ENCODE data around the gene SLC15A2.
"Not testable (repeated sequence)": the region's sequence is repeated elsewhere in the genome, so short reads cannot be mapped to it uniquely, and the experiment has no call there.

SLC15A2 gene, protein sequence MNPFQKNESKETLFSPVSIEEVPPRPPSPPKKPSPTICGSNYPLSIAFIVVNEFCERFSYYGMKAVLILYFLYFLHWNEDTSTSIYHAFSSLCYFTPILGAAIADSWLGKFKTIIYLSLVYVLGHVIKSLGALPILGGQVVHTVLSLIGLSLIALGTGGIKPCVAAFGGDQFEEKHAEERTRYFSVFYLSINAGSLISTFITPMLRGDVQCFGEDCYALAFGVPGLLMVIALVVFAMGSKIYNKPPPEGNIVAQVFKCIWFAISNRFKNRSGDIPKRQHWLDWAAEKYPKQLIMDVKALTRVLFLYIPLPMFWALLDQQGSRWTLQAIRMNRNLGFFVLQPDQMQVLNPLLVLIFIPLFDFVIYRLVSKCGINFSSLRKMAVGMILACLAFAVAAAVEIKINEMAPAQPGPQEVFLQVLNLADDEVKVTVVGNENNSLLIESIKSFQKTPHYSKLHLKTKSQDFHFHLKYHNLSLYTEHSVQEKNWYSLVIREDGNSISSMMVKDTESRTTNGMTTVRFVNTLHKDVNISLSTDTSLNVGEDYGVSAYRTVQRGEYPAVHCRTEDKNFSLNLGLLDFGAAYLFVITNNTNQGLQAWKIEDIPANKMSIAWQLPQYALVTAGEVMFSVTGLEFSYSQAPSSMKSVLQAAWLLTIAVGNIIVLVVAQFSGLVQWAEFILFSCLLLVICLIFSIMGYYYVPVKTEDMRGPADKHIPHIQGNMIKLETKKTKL

DNA sequence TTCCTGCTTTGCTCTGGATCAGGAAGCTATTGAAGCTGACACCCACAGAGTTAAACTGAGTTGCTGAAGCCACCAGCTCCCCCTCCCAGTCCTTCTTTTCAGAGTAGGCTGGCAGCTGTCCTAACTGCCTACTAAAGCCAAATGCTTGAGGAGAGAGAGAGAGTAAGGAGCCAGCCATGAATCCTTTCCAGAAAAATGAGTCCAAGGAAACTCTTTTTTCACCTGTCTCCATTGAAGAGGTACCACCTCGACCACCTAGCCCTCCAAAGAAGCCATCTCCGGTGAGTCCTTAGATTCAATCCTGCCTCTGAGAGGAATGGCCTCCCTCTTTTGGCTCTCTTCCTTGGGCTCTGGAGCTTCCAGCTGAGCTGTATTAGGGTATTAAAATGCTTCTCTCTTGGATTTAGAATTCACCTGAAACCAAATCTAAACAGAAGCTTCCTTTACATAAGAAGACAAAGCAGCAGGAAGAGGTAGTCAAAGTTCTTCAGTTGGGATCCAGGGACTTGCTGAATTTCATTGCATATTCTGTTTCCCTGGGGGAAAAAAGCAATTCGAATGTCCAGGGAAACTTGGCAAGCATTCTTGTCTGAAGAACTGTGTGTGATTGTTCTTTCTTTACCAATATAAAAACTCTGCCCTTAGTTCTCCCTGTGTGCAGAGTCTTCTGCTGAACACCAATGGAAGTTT lies at the start of gene SLC15A2:
Gene SLC15A2 (plus strand): TSS at position 101 of the 690 bp plus-strand sequence. CDS start 76 bp downstream, at position 177.
- no peak for DNase-seq (ENCODE audit: low read depth)

DNA sequence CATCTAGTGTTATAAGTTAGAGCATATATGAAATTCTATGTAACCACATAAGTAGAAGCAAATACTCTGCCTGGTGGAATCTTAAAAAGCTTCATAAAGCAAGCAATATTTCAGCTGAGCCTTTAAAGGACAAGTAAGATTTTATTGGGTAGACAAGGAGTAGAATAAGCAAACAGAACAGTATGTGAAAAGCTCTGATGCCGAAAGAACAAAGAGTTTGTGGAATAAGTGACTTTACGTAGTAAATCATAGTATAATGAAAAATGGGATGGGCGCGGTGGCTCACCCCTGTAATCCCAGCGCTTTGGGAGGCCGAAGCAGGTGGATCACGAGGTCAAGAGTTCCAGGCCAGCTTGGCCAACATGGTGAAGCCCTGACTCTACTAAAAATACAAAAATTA lies 49.3 kb upstream of the SLC15A2 start:
- DNase-seq (ENCODE audit: low read depth), result no peak

DNA sequence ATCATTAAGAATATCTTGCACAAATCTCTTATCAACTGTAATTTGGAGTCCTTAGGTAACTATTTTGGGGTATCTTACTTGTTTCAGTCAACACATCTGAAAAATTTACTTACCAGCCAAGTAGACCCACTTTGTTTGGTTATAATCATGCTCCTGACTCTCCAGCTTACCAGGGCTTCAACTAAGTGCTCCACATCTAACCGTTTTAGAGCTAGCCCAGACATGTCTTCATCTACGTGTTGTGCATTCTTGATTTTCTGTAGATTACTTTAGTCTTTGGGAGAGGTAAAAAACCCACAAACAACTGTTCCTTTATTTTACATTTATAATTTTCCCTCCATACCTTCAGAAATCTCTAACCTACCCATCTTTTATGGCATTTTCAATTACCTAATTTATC lies 41.9 kb upstream of the SLC15A2 start:
- DNase-seq (ENCODE audit: low read depth), result no peak

DNA sequence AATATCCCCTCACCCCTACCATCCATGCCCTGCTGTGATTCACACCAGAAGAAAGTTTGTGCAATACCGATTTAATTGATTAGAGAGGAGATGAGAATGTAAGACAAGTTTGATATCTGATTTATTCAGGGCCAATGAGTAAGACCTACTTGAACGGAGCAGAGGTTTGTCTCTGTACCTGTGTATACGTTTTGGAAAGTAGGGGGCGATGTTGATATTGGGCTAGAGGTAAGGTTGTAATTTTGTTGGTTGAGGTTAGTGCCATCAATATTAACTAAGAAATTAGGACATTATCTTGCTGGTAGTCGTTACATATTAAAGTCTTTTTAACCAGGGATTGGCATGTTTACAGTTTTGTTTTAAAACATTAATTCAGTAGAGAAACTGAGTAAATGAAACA lies 38.6 kb upstream of the SLC15A2 start:
- no peak for DNase-seq (ENCODE audit: low read depth)

DNA sequence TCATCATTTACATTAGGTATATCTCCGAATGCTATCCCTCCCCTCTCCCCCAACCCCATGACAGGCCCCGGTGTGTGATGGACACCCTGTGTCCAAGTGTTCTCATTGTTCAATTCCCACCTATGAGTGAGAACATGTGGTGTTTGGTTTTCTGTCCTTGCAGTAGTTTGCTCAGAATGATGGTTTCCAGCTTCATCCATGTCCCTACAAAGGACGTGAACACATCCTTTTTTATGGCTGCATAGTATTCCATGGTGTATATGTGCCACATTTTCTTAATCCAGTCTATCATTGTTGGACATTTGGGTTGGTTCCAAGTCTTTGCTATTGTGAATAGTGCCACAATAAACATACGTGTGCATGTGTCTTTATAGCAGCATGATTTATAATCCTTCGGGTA lies 36.4 kb upstream of the SLC15A2 start:
- DNase-seq (ENCODE audit: low read depth), result not testable (repeated sequence)

DNA sequence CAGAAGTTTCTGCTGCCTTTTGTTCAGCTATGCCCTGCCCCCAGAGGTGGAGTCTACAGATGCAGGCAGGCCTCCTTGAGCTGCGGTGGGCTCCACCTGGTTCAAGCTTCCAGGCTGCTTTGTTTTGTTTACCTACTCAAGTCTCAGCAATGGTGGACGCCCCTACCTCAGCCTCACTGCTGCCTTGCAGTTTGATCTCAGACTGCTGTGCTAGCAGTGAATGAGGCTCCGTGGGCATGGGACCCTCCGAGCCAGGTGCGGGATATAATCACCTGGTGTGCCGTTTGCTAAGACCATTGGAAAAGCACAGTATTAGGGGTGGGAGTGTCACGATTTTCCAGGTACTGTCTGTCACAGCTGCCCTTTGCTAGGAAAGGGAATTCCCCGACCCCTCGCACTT lies 31.0 kb upstream of the SLC15A2 start:
- not testable (repeated sequence) for DNase-seq (ENCODE audit: low read depth)

DNA sequence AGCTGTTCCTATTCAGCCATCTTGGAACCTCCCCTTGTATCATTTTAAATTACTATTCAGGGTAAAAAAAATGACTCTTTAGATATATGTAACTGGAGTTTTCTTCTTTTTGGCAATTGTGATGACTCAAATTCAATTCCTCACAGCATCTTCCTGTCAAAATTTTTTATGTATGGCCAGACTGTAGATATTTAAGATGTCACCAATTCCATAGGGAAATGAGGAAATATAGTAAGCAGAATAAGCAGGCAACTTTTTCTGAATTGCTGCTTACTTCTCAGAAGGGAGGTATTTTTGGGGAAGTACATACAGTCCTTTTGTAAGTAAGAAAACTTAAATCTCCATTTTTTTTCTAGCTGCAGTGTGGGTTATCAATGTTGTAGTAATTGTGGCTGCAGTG lies 30.4 kb upstream of the SLC15A2 start:
- DNase-seq (ENCODE audit: low read depth), result no peak

DNA sequence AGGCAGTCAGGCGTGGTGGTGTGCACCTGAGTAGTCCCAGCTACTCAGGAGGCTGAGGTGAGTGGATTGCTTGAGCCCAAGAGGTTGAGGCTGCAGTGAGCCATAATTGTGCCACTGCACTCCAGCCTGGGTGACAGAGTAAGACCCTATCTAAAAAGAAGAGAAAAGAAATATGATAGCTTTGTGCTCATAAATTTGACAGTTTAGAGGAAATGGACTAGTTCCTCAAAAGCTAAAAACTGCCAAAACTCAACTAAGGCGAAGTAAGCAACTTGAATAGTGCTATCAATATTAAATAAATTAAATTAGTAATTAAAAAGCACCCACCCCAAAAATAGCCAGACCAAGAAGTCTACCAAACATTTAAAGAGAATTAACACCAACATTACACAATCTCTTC lies 24.5 kb upstream of the SLC15A2 start:
- no peak for DNase-seq (ENCODE audit: low read depth)

DNA sequence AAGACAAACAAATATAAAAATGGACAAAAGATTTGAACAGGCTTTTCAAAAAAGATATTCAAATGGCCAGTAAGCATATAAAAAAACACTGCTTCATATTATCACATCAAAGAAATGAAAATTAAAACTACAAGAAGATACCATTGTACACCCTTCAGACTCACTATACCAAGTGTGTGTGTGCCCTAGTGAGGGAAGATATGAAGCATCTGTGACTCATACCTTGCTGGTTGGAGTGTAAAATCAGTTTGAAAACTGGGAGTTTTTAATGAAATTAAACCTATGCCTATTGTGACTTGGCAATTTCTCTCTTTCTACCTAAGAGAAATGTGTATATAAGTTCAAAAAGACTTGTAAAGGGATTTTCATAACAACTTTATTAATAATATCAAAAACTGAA lies 23.5 kb upstream of the SLC15A2 start:
- DNase-seq (ENCODE audit: low read depth), result no peak

DNA sequence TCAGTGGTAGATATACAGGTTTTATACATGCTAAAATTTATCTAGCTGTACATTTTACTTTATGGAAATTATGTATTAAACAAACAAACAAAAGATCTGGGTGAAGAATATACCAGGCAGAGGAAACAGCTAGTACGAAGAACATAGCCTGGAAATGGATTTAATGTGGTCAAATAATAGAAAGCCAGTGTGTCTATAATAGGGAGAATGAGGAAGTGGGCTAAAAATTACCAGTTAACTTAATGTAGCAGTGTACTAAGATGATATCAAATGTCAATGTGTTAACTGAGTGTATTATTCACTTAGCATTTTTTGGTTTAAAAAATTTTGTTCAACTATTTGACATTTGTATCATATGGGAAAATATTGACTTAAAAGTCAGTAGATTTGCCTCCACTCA lies 22.8 kb upstream of the SLC15A2 start:
- DNase-seq (ENCODE audit: low read depth), result no peak

DNA sequence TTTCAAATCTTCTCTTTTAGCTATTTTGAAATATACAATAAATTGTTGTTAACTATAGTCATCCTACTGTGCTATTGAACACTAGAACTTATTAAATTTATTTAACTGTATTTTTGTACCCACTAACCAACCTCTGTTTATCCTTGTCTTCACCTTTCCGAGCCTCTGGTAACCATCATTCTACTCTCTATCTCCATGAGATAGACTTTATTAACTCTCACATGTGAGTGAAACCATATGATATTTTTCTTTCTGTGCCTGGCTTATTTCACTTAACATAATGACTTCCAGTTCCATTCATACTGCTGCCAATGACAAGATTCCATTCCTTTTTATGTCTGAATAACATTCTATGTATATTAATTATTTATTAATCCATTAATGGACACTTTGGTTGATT lies 15.8 kb upstream of the SLC15A2 start:
- no peak for DNase-seq (ENCODE audit: low read depth)

DNA sequence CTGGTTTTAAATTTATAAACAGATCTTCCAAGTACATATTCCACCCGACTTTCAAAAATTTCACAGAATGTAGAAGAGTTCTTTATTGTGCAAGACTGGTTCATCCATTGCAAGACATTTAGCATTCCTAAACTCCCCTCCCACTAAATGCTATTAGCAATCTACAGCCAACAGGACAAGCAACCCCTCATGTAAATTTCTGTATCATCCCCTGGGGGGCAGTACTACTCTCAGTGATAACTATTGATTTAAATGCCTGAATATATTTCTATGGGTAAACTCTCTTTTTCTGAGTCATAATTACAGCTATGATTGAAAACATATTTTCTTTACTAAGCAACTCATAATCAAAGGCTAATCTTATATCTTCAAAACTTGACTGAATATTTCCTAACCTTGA lies 10.7 kb upstream of the SLC15A2 start:
- no peak for DNase-seq (ENCODE audit: low read depth)

DNA sequence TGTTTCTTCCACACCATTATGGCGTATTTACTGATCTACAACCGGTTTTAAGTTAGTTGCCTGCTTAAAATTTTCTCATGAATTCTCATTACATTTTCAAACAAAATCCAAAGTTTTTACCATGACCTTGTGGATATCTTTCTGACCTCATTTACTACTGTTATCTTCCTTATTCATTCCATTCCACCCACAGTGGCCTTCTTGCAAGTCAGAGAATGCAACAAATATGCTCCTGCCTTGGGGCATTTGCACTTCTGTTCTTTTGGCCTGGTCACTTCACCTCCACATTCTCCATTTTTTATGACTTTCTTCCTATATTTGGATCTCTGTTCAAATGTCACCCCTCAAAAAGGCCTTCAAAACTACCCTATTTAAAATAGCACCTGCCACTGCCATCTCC lies 8.8 kb upstream of the SLC15A2 start:
- DNase-seq (ENCODE audit: low read depth), result no peak

DNA sequence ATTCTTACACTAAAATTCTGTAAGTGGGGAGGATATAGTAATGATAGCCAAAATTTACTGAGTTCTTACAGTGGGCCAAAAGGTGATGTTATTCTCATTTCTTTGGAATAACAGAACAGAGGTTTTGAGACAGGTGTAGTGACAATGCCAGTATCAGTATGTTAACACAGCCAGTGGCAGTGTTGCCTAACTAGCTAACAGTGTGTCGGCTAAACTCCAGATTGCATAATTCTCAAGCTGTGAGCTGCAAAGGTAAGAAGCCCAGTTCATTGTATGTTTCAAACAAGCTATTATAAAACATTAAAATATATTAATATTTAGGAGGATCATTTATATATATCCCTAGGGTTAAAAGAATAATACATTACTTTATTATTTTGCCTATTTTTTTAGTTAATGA lies 920 bp downstream of the SLC15A2 start:
- DNase-seq (ENCODE audit: low read depth), result no peak

DNA sequence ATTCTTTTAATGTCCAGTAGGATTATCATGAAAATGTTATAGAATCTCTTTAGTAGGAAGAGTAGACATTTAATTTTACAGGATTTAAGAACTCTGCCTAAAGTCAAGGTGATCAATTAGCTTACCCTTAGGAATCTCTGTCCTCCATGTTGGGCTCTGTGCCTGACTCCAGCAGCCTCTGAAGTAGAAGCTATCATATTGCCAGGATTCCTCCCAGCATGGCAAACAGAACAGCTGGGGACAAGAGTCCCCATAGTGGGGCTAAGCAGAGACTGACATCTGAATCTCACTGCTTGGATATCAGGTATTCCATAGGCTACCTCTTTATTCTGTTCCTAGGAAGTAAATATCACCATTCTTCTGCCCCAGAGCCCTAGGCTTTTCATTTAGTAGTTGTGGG lies 1.5 kb downstream of the SLC15A2 start:
- no peak for DNase-seq (ENCODE audit: low read depth)

DNA sequence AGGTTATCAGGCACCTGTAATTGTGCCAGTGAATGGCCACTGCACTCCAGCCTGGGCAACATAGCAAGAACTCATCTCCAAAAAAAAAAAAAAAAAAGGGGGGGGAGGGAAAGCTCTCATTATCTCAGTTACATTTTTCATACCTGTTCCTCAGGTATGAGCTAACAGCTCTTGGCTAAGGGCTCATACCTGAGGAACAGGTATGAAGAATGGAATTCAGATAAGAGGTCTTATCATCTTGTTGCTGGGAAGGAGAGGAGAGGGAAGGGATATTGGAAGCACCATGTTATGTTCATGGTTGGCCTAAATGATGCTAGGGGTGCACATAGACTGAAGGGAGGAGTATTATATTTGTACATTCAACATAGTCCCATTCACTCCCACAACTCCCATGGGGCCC lies 2.6 kb downstream of the SLC15A2 start:
- no peak for DNase-seq (ENCODE audit: low read depth)

DNA sequence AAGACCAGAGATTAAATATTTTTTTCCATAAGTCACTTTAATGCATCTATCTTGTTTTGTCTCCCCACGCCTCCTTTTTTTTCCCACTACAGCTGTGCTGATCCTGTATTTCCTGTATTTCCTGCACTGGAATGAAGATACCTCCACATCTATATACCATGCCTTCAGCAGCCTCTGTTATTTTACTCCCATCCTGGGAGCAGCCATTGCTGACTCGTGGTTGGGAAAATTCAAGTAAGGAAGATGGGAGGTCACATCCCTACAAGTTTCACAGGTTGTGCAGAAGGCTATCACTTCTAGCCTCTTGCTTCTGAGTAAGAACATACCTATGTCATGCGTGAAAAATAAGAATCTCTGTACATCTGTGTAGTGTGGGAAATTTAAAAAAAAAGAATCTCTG lies 3.1 kb downstream of the SLC15A2 start:
- DNase-seq (ENCODE audit: low read depth), result no peak

DNA sequence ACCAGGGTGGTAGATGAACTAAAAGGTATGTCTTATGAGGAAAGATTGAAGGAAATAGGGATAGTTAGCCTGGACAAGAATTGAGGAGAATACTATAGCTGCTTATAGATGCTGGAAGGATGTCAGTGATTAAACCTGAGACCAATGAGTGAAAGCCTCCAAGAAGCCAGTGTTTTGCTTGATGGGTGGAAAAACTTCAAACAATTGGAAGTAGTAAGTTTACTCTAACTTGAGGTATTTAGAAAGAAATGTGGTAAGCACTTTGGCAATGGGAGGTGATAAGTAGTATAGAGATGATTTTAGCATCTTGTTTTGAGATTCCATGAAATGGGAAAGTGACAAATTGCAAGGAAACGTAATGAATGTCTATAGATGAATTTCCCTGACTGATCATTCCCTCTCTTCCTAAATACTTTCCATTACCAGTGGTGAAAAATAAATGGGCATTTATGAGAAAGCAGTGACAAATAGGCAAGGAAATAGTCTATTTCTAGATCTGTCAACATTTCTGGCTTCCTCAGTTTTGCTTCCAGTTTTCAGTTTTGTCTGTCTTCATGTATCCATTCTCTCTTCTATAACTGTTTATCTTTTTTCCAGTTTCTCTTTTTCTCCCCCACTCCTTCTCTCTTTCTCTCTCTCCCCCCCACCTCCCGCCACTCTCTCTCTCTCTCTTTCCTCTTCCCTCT lies 19.2 kb downstream of the SLC15A2 start:
- DNase-seq (ENCODE audit: low read depth), result no peak

DNA sequence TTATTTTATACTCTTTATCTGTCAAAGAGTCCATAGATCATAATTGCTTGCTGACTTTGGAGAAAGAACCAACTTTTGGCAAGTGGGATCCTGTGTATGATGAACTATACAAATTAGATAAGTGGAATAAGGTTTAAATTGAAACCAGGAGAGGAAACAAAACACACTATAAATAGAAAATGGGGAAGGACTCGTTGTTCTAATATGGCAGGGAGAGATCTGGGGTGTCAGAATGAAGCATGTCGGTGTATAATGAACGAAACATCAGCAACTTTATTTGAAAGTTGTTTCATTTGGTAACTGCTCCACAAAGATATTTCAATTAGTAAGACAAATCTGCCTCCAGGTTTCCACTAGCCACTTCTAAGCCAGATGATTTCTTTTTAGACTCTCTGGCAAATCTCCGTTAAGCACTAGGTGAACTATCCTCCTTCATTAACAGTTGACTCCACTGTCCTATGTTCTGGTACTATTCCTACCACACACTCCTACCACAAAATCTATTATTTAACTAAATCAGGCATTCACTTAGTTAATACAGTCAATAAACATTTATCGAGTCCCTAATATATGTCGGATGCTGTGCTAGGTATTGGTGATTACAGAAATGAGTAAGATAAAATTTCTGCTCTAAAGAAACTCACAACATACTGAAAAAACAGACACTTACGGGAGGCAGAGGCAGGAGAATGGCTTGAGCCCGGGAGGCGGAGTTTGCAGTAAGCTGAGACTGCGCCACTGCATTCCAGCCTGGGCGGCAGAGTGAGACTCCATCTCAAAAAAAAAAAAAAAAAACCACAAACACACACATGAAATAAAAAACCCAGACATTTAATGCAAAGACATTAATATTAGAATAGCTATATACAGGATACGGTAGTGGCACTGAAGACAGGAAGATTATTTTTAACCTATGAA lies 20.1 kb downstream of the SLC15A2 start:
- no peak for DNase-seq (ENCODE audit: low read depth)

DNA sequence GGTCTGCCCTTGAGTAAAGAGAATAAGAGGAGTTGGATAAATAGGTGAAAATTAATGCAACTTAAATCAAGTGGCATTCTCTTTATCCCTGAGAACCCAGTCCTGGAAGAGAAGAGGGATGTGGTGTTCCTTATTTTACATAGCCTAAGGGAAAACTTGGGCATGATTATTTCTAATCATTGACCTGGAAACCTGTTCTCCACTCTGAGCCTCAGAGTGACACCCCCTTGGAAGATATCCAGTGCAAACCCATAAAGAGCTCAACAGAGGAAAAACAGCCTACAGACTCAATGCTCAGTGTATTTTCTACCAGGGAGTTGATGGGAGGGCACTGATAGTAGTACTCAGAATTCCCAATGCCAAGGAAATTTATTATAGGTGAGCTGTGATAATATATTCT lies 22.0 kb downstream of the SLC15A2 start:
- DNase-seq (ENCODE audit: low read depth), result no peak

DNA sequence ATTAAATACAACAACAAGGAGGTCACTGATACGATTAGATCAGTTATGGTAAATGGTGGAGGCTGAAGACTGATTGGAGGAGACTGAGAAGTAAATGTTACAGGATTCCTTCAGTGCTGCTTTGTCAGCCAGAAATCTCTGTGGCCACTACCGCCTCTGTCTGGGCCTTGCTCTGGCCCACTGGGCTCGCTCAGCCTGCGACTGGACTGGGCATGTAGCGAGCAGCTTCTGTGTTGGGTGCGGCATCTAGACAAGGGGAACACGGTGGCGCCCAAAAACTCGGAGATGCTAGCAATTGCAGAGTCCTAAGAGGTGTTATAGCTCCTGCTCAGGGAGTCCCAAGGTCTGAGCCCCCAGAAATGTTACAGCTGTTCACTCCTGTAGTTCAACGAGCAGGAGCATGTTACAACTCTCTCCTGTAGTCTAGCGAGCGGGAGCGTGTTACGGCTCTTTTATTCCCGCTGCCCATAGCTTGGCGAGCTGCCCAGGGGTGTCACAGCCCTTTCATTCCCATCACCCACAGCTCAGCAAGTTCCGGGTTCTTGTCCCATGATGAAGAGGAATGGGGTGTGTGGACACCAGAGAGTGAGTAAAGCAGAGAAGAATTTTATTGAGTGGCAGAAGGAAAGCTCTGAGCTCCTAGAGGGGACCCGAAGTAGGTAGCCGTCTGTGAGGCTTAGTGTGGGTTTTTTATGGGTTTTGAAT lies 24.7 kb downstream of the SLC15A2 start:
- no peak for DNase-seq (ENCODE audit: low read depth)
